HG02943 (cell line): ENCODE measurements around the gene PSMF1.
"Not testable (repeated sequence)": the region's sequence is repeated elsewhere in the genome, so short reads cannot be mapped to it uniquely, and the experiment has no call there.

ENCODE experiments used
- ATAC-seq: cut with Tn5 transposase; IDR thresholded peaks from one replicate; pipeline ENCODE4 v1.9.1; 2021; ENCODE audit warnings: mild to moderate bottlenecking, low read depth, moderate library complexity; ENCODE audit not compliant: unreplicated experiment

The PSMF1 gene

GRCh38 chr20:1212023-1212422, 93.6 kb downstream of the PSMF1 start:
- ATAC-seq: no peak

GRCh38 chr20:1212607-1213396, 94.4 kb downstream of the PSMF1 start:
- no peak for ATAC-seq

- ATAC-seq: no peak
Measured at GRCh38 chr20:1214838-1215261, 96.4 kb downstream of the PSMF1 start.

- ATAC-seq: no peak
Measured at GRCh38 chr20:1215386-1216170, 97.2 kb downstream of the PSMF1 start.

- not testable (repeated sequence) for ATAC-seq
Measured at GRCh38 chr20:1216527-1217427, 98.4 kb downstream of the PSMF1 start.
